IMR-90 (cell line): ENCODE measurements around the gene IDI2. TPM values are rescaled to one million over a fixed set of nuclear protein-coding genes. Genes with fewer than 3 reads are reported as not detected.

Experiments
- ATAC-seq: fragments of 200-7000 bp; cut with Tn5 transposase; 2 replicates; pipeline ENCODE4 v1.9.1; 2020; ENCODE audit warnings: low read depth, mild to moderate bottlenecking, moderate library complexity
- BruUV-seq: library from RNA; stranded (reverse); fragments of 400-500 nt; replicated peaks from 2 replicates; lab custom pipeline; 2021; lab: Mats Ljungman, UMichigan
- CTCF ChIA-PET: fragments of 300-600 bp; formaldehyde crosslinking; extraction: SDS; loops from one replicate; lab custom pipeline; 2021; ENCODE audit warnings: antibody characterized with exemption; lab: Yijun Ruan, JAX
- POLR2A ChIA-PET: fragments of 300-600 bp; sonication (Branson Sonifier 250); formaldehyde crosslinking; loops from one replicate; lab custom pipeline; 2022; ENCODE audit warnings: antibody characterized with exemption; ENCODE audit not compliant: unreplicated experiment; lab: Charles Lee
- DNase-seq: peaks from one replicate; pipeline ENCODE4 v3.0.0; 2013
- H2AFZ ChIP-seq: replicated peaks from 2 replicates; pipeline ENCODE3; 2013; ENCODE audit warnings: low read length, mild to moderate bottlenecking; ENCODE audit not compliant: poor library complexity
- H2AK5ac ChIP-seq: 2 replicates; pipeline ENCODE4 v1.6.1; 2013; ENCODE audit warnings: low read depth, low read length, inconsistent platforms
- H2AK9ac ChIP-seq: replicated peaks from 2 replicates; pipeline ENCODE3; 2013; ENCODE audit warnings: mild to moderate bottlenecking, low read depth, low read length, moderate library complexity; ENCODE audit not compliant: poor library complexity
- H2BK120ac ChIP-seq: 2 replicates; pipeline ENCODE4 v1.6.1; 2013; ENCODE audit warnings: low read depth, low read length, inconsistent platforms
- H2BK15ac ChIP-seq: 3 replicates; pipeline ENCODE4 v1.6.1; 2013; ENCODE audit warnings: low read depth, low read length, inconsistent platforms
- H2BK20ac ChIP-seq: 2 replicates; pipeline ENCODE4 v1.6.1; 2013; ENCODE audit warnings: low read depth, mild to moderate bottlenecking, inconsistent platforms, low read length, moderate library complexity
- H2BK5ac ChIP-seq: 2 replicates; pipeline ENCODE4 v1.6.1; 2013; ENCODE audit warnings: mild to moderate bottlenecking, low read depth, low read length, inconsistent platforms; ENCODE audit not compliant: poor library complexity, severe bottlenecking
- H3K14ac ChIP-seq: replicated peaks from 2 replicates; pipeline ENCODE4 v1.6.1; 2013; ENCODE audit warnings: low read depth, low read length, inconsistent platforms
- H3K18ac ChIP-seq: 2 replicates; pipeline ENCODE4 v1.6.1; 2013; ENCODE audit warnings: low read depth, low read length, control low read depth
- H3K23ac ChIP-seq: 2 replicates; pipeline ENCODE4 v1.6.1; 2013; ENCODE audit warnings: low read depth, low read length, inconsistent platforms
- H3K27ac ChIP-seq: 2 replicates; pipeline ENCODE4 v1.5.1; 2013; ENCODE audit warnings: mild to moderate bottlenecking, control low read depth, low read length; ENCODE audit not compliant: insufficient read depth
- H3K27me3 ChIP-seq: 2 replicates; pipeline ENCODE4 v1.6.1; 2013; ENCODE audit warnings: low read length; ENCODE audit not compliant: control insufficient read depth, insufficient read depth
- H3K36me3 ChIP-seq: 2 replicates; pipeline ENCODE4 v1.6.1; 2013; ENCODE audit warnings: low read length, mixed read lengths; ENCODE audit not compliant: control insufficient read depth, insufficient read depth
- H3K4ac ChIP-seq: 2 replicates; pipeline ENCODE4 v1.6.1; 2013; ENCODE audit warnings: low read depth, low read length, inconsistent platforms
- H3K4me1 ChIP-seq: 2 replicates; pipeline ENCODE4 v1.6.1; 2013; ENCODE audit warnings: low read length, mixed read lengths; ENCODE audit not compliant: control insufficient read depth, insufficient read depth
- H3K4me2 ChIP-seq: 2 replicates; pipeline ENCODE4 v1.6.1; 2013; ENCODE audit warnings: low read depth, mild to moderate bottlenecking, control low read depth, low read length, moderate library complexity
- H3K4me3 ChIP-seq: 2 replicates; pipeline ENCODE4 v1.5.1; 2013; ENCODE audit warnings: low read depth, mild to moderate bottlenecking, control low read depth, low read length, moderate library complexity; ENCODE audit not compliant: insufficient read depth
- H3K56ac ChIP-seq: 2 replicates; pipeline ENCODE4 v1.6.1; 2013; ENCODE audit warnings: low read length, inconsistent platforms; ENCODE audit not compliant: insufficient read depth; ENCODE audit errors: extremely low read depth
- H3K79me1 ChIP-seq, 2 experiments: 2 replicates each; pipeline ENCODE4 v1.6.1; 2013; ENCODE audit warnings: low read length in 2 of 2, inconsistent platforms in 1 of 2, low read depth in 1 of 2
- H3K9ac ChIP-seq: 2 replicates; pipeline ENCODE4 v1.6.1; 2013; ENCODE audit warnings: low read depth, low read length, control low read depth
- H3K9me1 ChIP-seq: 2 replicates; pipeline ENCODE4 v1.6.1; 2013; ENCODE audit warnings: low read length, inconsistent platforms; ENCODE audit not compliant: insufficient read depth
- H3K9me3 ChIP-seq: 2 replicates; pipeline ENCODE4 v1.6.1; 2013; ENCODE audit warnings: low read length; ENCODE audit not compliant: control insufficient read depth, insufficient read depth
- H4K20me1 ChIP-seq: 2 replicates; pipeline ENCODE4 v1.6.1; 2013; ENCODE audit warnings: low read length, inconsistent platforms; ENCODE audit not compliant: insufficient read depth
- H4K5ac ChIP-seq: 2 replicates; pipeline ENCODE4 v1.6.1; 2013; ENCODE audit warnings: mild to moderate bottlenecking, low read depth, low read length, control low read depth
- H4K8ac ChIP-seq, 2 experiments: 2 replicates each; pipeline ENCODE4 v1.6.1; 2013; ENCODE audit warnings: low read depth in 2 of 2, low read length in 2 of 2, control low read depth in 1 of 2, inconsistent platforms in 1 of 2
- H4K91ac ChIP-seq: 2 replicates; pipeline ENCODE4 v1.6.1; 2013; ENCODE audit warnings: low read depth, low read length, inconsistent platforms; ENCODE audit not compliant: insufficient read depth
- BHLHE40 ChIP-seq: fragments of 150-350 bp; IDR thresholded peaks from 2 replicates; pipeline ENCODE4 v1.6.1; 2016; ENCODE audit warnings: mild to moderate bottlenecking, low read depth, low read length
- CEBPB ChIP-seq: IDR thresholded peaks from 2 replicates; pipeline ENCODE4 v1.6.1; 2012; ENCODE audit warnings: low read depth, low read length, improper control_type of control experiment
- WGBS, 2 experiments: methylation state at CpG; one replicate each; pipeline versions ENCODE4 v1.1.5 to v1.1.7; 2013; ENCODE audit warnings: missing lambda C conversion rate in 2 of 2; ENCODE audit not compliant: insufficient read length in 1 of 2; ENCODE audit errors: extremely low coverage in 2 of 2; 5-methylcytosine and 5-hydroxymethylcytosine counted together
- dilution Hi-C: fragments of 300-500 bp; cut with HindIII; formaldehyde crosslinking; loops from one replicate; pipeline ENCODE4 v1.14.3; 2018; ENCODE audit warnings: low sequenced_read_pairs; ENCODE audit not compliant: unreplicated experiment
- in situ Hi-C: fragments of 300-500 bp; cut with MboI; formaldehyde crosslinking; loops from 3 replicates; pipeline ENCODE4 v1.14.3; 2019; ENCODE audit warnings: low sequenced_read_pairs, inconsistent platforms, mixed read lengths
- intact Hi-C: fragments of 100-400 bp; cut with micrococcal nuclease; formaldehyde crosslinking; loops from 2 replicates; pipeline ENCODE4 v1.10.0; 2022
- polyA plus RNA-seq, 3 experiments: library from polyadenylated mRNA; depleted of rRNA; stranded (reverse); fragments of >200 nt; gene quantifications; 2 replicates each; pipeline ENCODE4 v1.2.3, GENCODE V29; 2012; ENCODE audit warnings: low replicate concordance in 1 of 3
- total RNA-seq: library from RNA; depleted of rRNA; stranded (reverse); fragments of >200 nt; gene quantifications from 2 replicates; pipeline ENCODE4 v1.2.3, GENCODE V29; 2012

The IDI2 gene
- total and polyA plus RNA-seq, 2 of the 4 experiments (the other 2 are of a cell fraction) = not detected

- ATAC-seq (no peak), DNase-seq (no peak)
- H2BK15ac ChIP-seq = no peak overlapping the region
- no peak overlapping the region for H3K4me3 ChIP-seq
- no peak overlapping the region for H3K23ac ChIP-seq
- peaks cover 3% of the 10 kb centered on the region for H3K4me1 ChIP-seq
- no peak overlapping the region for H3K56ac ChIP-seq
- H2BK120ac ChIP-seq = no peak overlapping the region
- BruUV-seq = no TSS peak
- in situ Hi-C loops = no loop called here
- H4K8ac ChIP-seq = no peak overlapping the region
- no peaks in the 10 kb centered on the region for H3K27me3 ChIP-seq
- no peak overlapping the region for H2AFZ ChIP-seq
- peaks cover 2% of the 10 kb centered on the region for H3K36me3 ChIP-seq
- H3K9me3 ChIP-seq = peaks cover 23% of the 10 kb centered on the region
- H3K9ac ChIP-seq = no peak overlapping the region
- H4K5ac ChIP-seq = no peak overlapping the region
- dilution Hi-C loops = no loop called here
- H3K4me2 ChIP-seq = no peak overlapping the region
- H2BK5ac ChIP-seq = no peak overlapping the region
- WGBS, 2 experiments = 96% methylated on average over 12 of the region's 22 CpGs; no CpG with 5 or more reads in 1 of the 2 experiments
- no peak overlapping the region for H4K91ac ChIP-seq
- no peak overlapping the region for H2BK20ac ChIP-seq
- H3K79me1 ChIP-seq = no peaks in the 10 kb centered on the region; a peak in 1 of 4 replicates
- intact Hi-C loops = no loop called here
- H2AK9ac ChIP-seq = no peak overlapping the region
- H4K20me1 ChIP-seq = no peaks in the 10 kb centered on the region
- POLR2A ChIA-PET = no interaction called here
- no peak overlapping the region for H3K27ac ChIP-seq
- no peak overlapping the region for H2AK5ac ChIP-seq
- H3K4ac ChIP-seq = no peak overlapping the region
- H3K14ac ChIP-seq = no peak overlapping the region
- no peaks in the 10 kb centered on the region for H3K9me1 ChIP-seq
- no peak overlapping the region for H3K18ac ChIP-seq
- CTCF ChIA-PET = no interaction called here
- peak; percentile 65 for TF ChIP-seq CEBPB
- no peak for TF ChIP-seq BHLHE40
Observed at GRCh38 chr10:976316-976715, 49.3 kb downstream of the IDI2 start.
